ENCODE results near the gene ARPIN. TPM values are rescaled to one million over a fixed set of nuclear protein-coding genes. Genes with fewer than 3 reads are reported as not detected.

The ARPIN gene
- total and polyA plus RNA-seq, 9 of the 15 experiments (the other 6 are each of a cell fraction or from before 2014, with no cell fraction given) = not detected

DNA sequence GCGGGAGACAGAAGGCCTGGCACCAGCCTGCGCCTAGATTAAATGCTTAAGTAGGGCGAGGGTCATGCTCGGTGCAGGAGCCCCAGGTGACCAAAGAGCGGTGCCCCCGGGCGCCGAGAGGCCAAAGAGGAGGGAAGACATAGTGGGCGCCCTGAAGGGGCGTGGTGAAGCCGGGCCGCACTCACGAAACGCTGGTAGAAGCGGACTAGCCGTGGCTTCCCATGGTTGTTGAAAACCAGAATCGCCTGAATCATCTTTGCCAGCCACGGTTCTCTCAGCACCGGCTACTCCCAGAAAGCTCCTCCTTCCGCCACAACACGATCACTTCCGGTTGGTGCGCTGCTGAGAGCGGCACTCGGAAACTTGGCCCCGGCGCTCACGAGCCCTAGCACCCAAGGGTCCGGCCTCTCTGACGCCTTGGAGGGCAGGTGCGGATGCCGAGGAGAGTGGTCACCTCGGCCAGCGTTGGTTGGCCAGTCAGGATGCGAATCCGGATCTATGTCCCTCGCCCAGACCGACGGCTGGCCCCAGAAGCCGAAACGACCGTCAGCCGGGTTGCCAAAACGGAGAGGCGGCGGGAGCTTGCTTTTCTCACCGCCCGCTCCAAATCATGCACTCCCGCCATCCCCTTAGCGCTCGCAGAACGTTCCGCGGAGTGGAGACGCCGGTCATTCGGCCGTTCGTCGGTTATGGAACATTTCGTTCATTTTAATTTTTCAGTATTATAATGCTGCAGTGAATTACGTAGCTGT, 18.9 kb downstream of the ARPIN start, which contains the start of gene AP3S2 (continued):
- TF ChIP-seq FUS (optimal IDR thresholded peaks at IDR 0.05; ENCODE audit: low read depth, low read length) (no peak), FOXA3 (CRISPR knock-in tag; conservative IDR thresholded peaks at IDR 0.05 in 1 of 2, IDR thresholded peaks at IDR 0.05 in 1 of 2) (no peak), GTF2F1 (IDR thresholded peaks at IDR 0.05; ENCODE audit: low read depth, low read length) (peak; percentile 90), PRMT5 (CRISPR knock-in tag; IDR thresholded peaks at IDR 0.05) (no peak), ZC3H8 (IDR thresholded peaks at IDR 0.05) (no peak), PATZ1 (CRISPR knock-in tag; IDR thresholded peaks at IDR 0.05; ENCODE audit: borderline replicate concordance) (no peak), POLR3G (IDR thresholded peaks at IDR 0.05; ENCODE audit: extremely low read depth, insufficient read length, insufficient replicate concordance) (no peak), ZNF311 (CRISPR knock-in tag; IDR thresholded peaks at IDR 0.05) (no peak), SIRT6 (IDR thresholded peaks at IDR 0.05; ENCODE audit: low read depth, low read length) (no peak), TFAP4 (CRISPR knock-in tag; IDR thresholded peaks at IDR 0.05; ENCODE audit: borderline replicate concordance) (peak; percentile 93), BACH1 (tag; IDR thresholded peaks at IDR 0.05) (no peak), BRD4 (IDR thresholded peaks at IDR 0.05) (peak; percentile 72), GTF2E2 (tag; IDR thresholded peaks at IDR 0.05) (peak; percentile 99), PKNOX1 (IDR thresholded peaks at IDR 0.05) (peak; percentile 65), PTTG1 (tag; IDR thresholded peaks at IDR 0.05; ENCODE audit: low read depth) (no peak), PREB (CRISPR knock-in tag; IDR thresholded peaks at IDR 0.05) (0 out of 2 replicates have a peak, but pooled peaks have one; percentile 67)
- TF ChIP-seq, protein P1, sequence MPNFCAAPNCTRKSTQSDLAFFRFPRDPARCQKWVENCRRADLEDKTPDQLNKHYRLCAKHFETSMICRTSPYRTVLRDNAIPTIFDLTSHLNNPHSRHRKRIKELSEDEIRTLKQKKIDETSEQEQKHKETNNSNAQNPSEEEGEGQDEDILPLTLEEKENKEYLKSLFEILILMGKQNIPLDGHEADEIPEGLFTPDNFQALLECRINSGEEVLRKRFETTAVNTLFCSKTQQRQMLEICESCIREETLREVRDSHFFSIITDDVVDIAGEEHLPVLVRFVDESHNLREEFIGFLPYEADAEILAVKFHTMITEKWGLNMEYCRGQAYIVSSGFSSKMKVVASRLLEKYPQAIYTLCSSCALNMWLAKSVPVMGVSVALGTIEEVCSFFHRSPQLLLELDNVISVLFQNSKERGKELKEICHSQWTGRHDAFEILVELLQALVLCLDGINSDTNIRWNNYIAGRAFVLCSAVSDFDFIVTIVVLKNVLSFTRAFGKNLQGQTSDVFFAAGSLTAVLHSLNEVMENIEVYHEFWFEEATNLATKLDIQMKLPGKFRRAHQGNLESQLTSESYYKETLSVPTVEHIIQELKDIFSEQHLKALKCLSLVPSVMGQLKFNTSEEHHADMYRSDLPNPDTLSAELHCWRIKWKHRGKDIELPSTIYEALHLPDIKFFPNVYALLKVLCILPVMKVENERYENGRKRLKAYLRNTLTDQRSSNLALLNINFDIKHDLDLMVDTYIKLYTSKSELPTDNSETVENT (CRISPR knock-in tag; IDR thresholded peaks at IDR 0.05) = peak; percentile 68
